Measurements from ENCODE around the gene UBE2Q1. TPM values are rescaled to one million over a fixed set of nuclear protein-coding genes. Genes with fewer than 3 reads are reported as not detected.
A peak's percentile ranks its signal among the peaks of the same experiment; 100 is the strongest.

UBE2Q1 gene
- total and polyA plus RNA-seq, 2 donors from 2014 or later = 72.3 to 77.6 TPM

DNA sequence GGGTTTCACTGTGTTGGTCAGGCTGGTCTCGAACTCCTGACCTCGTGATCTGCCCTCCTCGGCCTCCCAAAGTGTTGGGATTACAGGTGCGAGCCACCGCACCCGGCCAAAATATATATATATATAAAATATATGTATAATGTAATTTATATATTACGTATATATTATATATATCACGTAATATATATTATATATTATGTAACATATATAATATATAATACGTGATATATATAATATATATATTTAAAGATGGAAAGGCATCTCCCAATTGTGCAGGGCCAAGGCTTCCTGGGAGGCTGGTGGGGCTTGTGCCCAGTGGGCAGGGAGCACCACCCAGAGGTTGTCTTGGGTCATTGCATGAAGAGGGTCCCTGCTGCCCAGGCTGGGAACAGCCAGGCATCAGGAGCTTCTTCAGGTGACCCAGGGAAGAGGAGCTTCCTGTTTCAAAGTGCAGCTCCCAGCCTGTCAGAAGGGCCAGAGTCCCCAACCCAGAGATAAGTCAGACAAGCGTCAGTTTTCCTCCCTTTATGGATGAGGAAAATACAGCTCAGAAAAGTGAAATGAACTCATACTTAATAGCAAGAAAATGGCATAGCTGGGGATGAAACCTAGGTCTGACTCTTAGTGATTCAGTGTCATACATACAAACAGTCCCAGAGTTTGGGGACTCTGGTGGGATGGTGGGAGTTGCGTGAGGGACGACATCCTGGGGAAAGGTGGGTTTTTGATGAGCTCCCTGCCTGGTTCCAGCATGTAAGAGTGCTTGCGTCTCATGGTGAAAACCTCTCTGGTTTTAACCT, 12.0 kb downstream of the UBE2Q1 start:
- no peaks in the 10 kb centered on the region for H3K27me3 ChIP-seq (ENCODE audit: control insufficient read depth, insufficient read depth, low read length)
- intact Hi-C loops (cut with DNase I) = loop anchor here (5.0 kb wide), 1 partner anchor 69 kb away; no protein-coding TSS in a partner anchor
- no peak overlapping the region for H3K27ac ChIP-seq (ENCODE audit: low read depth in 2 of 2, low read length in 2 of 2)
- no peaks in the 10 kb centered on the region for H3K9me3 ChIP-seq (ENCODE audit: control insufficient read depth in 2 of 3, insufficient read depth in 1 of 3, low read length in 3 of 3)
- H3K4me1 ChIP-seq (ENCODE audit: control insufficient read depth in 2 of 3, insufficient read depth in 2 of 3, low read depth in 1 of 3, low read length in 3 of 3) = peaks cover 0 to 10% (median 5%) of the 10 kb centered on the region in 3 donors
- no peak overlapping the region for H3K4me3 ChIP-seq (ENCODE audit: low read length in 3 of 3)
- peaks cover 0 to 25% (median 16%) of the 10 kb centered on the region in 3 donors for H3K36me3 ChIP-seq (ENCODE audit: control insufficient read depth in 2 of 3, insufficient read depth in 3 of 3, low read length in 3 of 3)
- peak in 4 of 5 donors; percentile 38 to 56 (median 52) for DNase-seq
- H3K9ac ChIP-seq (ENCODE audit: low read length in 3 of 3) = peak overlapping the region in 1 of 3 donors; percentile 26
- no peak for FAIRE-seq
- TF ChIP-seq, protein P1, sequence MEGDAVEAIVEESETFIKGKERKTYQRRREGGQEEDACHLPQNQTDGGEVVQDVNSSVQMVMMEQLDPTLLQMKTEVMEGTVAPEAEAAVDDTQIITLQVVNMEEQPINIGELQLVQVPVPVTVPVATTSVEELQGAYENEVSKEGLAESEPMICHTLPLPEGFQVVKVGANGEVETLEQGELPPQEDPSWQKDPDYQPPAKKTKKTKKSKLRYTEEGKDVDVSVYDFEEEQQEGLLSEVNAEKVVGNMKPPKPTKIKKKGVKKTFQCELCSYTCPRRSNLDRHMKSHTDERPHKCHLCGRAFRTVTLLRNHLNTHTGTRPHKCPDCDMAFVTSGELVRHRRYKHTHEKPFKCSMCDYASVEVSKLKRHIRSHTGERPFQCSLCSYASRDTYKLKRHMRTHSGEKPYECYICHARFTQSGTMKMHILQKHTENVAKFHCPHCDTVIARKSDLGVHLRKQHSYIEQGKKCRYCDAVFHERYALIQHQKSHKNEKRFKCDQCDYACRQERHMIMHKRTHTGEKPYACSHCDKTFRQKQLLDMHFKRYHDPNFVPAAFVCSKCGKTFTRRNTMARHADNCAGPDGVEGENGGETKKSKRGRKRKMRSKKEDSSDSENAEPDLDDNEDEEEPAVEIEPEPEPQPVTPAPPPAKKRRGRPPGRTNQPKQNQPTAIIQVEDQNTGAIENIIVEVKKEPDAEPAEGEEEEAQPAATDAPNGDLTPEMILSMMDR (IDR thresholded peaks at IDR 0.05; ENCODE audit: borderline replicate concordance, extremely low read depth, insufficient read depth) = peak; percentile 69

DNA sequence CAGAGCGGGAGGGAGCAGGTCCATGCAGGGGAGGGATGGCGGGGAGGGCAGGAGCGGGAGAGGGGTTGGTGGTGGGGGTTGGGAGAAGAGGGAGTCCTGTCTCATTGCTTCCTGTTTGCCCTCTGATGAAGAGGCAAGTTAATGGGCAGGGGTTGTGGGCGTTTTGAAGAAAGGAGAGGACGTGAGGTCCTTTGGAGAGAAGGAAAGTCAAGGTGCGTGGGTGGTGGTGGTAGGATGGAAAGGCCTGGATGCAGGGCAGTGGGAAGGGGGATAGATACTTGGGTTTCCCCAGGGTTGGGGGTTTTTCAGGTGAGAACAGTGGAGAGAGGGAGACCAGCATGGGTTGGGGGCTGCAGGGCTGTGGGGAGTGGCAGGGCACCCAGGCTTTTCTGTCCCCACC, 17.2 kb downstream of the UBE2Q1 start:
- no peak for DNase-seq
- Histone ChIP-seq H3K9me3 (ENCODE audit: control insufficient read depth in 2 of 3, insufficient read depth in 1 of 3, low read length in 3 of 3) (no peaks in the 10 kb centered on the region), H3K4me3 (ENCODE audit: low read length in 3 of 3) (no peak overlapping the region), H3K27me3 (ENCODE audit: control insufficient read depth, insufficient read depth, low read length) (no peaks in the 10 kb centered on the region), H3K4me1 (ENCODE audit: control insufficient read depth in 2 of 3, insufficient read depth in 2 of 3, low read depth in 1 of 3, low read length in 3 of 3) (no peaks in the 10 kb centered on the region), H3K36me3 (ENCODE audit: control insufficient read depth in 2 of 3, insufficient read depth in 3 of 3, low read length in 3 of 3) (no peaks in the 10 kb centered on the region), H3K9ac (ENCODE audit: low read length in 3 of 3) (no peak overlapping the region), H3K27ac (ENCODE audit: low read depth in 2 of 2, low read length in 2 of 2) (no peak overlapping the region)
- TF ChIP-seq, protein P1 (IDR thresholded peaks at IDR 0.05; ENCODE audit: borderline replicate concordance, extremely low read depth, insufficient read depth) = no peak
- no peak for FAIRE-seq
- intact Hi-C loops (cut with DNase I) = no loop called here

DNA sequence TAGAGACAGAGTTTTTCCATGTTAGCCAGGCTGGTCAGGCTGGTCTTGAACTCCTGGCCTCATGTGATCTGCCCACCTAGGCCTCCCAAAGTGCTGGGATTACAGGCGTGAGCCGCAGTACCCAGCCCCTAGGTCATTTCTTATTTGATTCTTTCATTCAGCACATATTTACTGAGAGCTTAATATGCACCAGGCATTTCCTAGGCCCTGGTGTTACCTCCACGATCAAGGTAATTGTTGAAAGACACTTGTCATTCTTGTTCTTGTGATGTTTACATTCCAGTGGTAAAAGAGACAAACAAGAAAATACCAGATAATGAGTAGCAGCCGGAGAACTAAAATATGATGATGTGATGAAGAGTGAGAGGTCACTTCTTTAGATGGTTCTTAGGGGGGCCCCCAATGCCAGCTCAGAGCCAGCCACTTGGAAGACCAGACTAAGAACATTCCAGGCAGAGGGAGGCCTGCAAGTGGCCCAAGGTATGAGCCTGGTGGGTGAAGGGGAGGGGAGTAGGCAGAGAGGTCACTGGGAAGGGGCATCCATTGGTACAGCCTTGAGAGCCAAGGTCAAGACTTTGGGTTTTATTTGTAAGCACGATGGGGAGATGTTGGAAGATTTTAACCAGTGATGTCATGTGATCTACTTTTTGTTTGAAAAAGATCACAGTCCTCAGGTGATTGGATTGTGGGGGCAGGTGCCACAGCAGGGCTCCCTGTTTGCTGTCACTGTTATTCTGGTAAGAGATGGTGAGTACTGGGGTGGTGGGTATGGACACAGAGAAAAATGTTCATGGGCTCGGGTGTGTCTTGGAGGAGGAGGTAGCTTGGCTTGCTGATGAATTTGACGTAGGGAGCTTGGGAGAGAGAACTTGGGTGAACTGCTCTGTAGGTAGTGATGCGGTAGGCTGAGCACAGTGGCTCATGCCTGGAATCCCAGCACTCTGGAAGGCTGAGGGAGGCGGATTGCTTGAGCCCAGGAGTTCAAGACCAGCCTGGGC, 18.7 kb downstream of the UBE2Q1 start:
- no peak overlapping the region for H3K27ac ChIP-seq (ENCODE audit: low read depth in 2 of 2, low read length in 2 of 2)
- H3K4me1 ChIP-seq (ENCODE audit: control insufficient read depth in 2 of 3, insufficient read depth in 2 of 3, low read depth in 1 of 3, low read length in 3 of 3) = no peaks in the 10 kb centered on the region
- H3K27me3 ChIP-seq (ENCODE audit: control insufficient read depth, insufficient read depth, low read length) = no peaks in the 10 kb centered on the region
- no peaks in the 10 kb centered on the region for H3K9me3 ChIP-seq (ENCODE audit: control insufficient read depth in 2 of 3, insufficient read depth in 1 of 3, low read length in 3 of 3)
- intact Hi-C loops (cut with DNase I) = no loop called here
- no peak overlapping the region for H3K4me3 ChIP-seq (ENCODE audit: low read length in 3 of 3)
- DNase-seq (no peak), FAIRE-seq (no peak)
- H3K9ac ChIP-seq (ENCODE audit: low read length in 3 of 3) = no peak overlapping the region
- H3K36me3 ChIP-seq (ENCODE audit: control insufficient read depth in 2 of 3, insufficient read depth in 3 of 3, low read length in 3 of 3) = no peaks in the 10 kb centered on the region
- TF ChIP-seq, protein P1 (IDR thresholded peaks at IDR 0.05; ENCODE audit: borderline replicate concordance, extremely low read depth, insufficient read depth) = no peak

All from kidney (tissue), 14 donors.